ENCODE results near the gene CCN5.

The CCN5 gene

GRCh38 chr20:44776980-44777379 is 61.8 kb downstream of the CCN5 start:
- DNase-seq (ENCODE audit: extremely low spot score, insufficient read length, low read depth) = no peak
- no peak for FAIRE-seq
